HG03159 (cell line): ENCODE data around the gene MATN4.

Source experiments
- ATAC-seq: cut with Tn5 transposase; IDR thresholded peaks from one replicate; pipeline ENCODE4 v1.9.1; 2021; ENCODE audit warnings: mild to moderate bottlenecking, moderate library complexity; ENCODE audit not compliant: unreplicated experiment

MATN4 gene

GRCh38 chr20:45317826-45318225 is 9.7 kb upstream of the MATN4 start:
- no peak for ATAC-seq

DNA sequence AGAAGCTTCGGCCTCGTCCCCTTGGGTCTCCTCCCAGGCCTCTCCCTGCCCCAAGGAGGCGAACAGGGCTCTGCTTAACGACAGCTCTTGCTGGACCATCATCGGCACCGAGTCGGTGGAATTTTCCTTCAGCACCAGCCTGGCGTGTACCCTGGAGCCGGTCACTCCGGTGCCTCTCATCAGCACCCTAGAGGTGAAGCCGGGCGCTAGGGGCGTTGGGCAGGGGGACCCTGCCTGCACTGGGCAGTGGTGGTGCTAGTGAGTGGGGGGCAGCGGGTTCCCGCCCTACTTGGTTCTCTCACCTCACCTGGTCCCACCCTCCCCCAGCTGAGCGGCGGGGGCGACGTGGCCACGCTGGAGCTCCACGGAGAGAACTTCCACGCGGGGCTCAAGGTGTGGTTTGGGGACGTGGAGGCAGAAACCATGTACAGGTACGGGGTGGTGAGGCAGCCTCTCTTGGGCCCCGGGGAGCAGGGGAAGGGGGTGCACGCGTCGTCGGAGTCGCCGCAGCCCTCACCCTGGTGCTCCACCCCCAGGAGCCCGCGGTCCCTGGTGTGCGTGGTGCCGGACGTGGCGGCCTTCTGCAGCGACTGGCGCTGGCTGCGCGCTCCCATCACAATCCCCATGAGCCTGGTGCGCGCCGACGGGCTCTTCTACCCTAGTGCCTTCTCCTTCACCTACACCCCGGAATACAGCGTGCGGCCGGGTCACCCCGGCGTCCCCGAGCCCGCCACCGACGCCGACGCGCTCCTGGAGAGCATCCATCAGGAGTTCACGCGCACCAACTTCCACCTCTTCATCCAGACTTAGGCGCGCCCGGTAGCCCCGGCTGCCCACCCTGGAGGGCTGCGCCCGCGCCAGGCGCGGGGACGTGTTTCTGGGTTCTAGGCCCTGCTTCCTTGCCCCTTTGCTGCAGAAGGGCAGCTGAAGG is 8.3 kb upstream of the MATN4 start:
- no peak for ATAC-seq

DNA sequence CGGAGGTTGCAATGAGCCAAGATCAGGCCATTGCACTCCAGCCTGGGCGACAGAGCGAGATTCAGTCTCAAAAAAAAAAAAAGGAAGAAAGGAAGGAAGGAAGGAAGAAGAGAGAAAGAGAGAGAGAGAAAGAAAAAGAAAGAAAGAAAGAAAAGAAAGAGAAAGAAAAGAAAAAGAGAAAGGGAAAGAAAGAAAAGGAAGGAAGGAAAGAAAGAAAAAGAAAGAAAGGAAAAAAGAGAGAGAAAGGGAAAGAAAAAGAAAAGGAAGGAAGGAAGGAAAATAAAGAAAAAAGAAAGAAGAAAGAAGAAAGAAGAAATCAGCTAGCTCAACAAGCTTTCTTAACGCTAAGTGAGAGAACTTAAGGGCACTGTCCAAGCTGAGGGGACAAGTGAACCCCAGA is 7.6 kb upstream of the MATN4 start:
- ATAC-seq, result no peak

DNA sequence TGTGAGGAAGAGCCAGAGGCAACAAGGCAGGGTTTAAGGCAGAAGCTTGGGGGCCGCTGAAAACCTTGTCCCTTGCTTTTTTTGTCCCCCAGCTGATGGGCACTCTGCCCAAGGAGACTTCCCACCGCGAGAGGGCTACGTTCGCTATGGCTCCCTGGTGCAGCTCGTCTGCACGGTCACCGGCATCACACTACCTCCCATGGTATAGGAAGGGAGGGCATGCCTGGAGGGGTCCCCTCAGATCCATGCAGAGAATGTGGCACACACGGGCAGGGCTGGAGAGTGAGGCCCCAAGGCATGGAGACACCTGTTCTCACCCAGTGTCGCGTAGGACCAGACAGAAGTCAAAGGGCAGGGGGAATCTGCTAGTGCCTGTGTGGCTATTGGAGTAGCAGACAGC is 5.8 kb upstream of the MATN4 start:
- no peak for ATAC-seq

- ATAC-seq, result no peak
Observed at GRCh38 chr20:45313065-45313695, 5.1 kb upstream of the MATN4 start.

DNA sequence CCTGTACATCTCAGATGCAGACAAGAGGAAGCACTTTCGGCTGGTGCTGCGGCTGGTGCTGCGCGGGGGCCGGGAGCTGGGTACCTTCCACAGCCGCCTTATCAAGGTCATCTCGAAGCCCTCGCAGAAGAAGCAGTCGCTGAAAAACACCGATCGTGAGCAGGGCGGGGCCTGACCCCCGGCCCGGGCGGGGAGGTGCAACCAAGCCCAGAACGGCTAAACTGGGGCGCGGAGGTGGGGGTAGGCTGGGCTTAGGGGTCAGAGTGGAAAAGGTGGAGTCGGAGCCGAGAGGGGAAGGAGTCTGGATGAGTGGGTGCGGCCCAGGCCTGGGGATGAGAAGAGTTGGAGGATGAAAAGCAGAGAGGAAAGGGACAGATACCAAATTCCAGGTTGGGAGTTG is 4.1 kb upstream of the MATN4 start:
- ATAC-seq, result no peak

DNA sequence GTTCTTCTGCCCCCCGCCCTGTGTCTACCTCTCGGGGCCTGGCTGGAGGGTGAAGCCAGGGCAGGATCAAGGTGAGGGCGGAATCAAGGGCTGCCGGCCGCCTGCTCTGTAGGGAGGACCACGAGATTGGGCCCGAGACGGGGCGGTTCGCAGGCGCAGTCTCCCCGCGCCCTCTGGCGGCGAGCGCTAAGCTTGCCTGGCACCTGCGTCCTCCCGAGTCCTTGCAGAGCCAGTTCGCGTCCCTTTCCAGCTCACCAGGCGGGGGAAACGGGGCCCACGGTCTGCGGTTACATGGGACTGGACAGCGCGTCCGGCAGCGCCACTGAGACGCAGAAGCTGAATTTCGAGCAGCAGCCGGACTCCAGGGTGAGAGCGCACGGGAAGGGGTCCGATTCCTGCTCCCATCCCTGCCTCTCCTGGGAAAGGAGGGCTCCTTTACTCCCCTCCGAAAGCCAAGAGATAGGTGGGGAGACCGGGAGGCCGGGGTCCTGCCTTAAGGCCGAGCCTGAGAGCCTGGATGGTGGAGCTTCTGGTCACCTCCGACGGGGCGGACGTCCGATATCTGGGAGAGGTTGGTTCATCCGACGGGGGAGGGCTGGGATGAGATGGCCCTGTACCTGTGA is 3.6 kb upstream of the MATN4 start:
- no peak for ATAC-seq

DNA sequence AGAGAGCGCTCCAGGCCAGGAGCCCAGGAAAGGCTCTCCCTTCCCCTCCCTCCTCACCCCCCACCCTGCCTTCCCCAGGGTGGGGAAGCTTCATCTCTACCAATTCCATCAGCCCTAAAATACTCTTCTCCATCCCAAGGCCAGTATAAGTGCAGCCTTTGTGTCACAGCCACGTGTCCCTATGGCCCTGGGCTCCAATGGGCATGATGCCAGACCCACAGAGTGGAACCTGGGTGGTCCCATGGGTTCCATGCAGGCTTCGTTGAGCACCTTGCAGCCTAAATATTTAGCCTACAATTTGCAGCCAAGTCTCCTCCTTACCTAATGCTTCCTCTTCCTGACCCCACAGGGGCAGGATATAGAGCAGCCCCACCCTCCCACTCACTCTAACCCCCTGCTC is 976 bp upstream of the MATN4 start:
- ATAC-seq, result no peak

DNA sequence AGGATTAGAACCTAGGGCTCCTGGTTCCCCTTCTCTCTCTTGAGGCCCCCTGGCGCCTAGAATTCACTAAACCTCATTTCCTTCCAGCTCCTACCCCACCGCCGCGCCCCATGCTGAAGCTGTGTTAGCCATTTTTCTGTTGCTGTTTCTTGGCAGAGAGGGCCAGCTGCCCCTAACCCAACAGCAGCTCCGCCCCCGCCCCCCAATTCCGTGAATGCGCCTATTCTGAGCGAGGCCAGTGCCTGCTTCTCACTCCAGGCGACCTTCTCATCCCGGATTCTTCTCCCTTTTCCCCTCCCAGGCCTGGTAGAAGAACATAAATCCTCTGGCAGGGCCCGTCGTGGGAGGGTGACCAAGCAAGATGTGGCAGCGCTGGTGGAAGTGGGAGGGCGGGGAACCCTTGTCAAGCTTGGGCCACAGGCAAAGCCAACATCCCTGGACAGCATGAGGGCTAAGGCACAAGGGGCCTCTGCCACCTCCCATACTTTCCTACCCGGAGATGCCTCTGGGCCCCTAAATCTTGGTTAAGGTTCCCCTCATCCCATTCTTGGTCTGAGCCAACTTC is 941 bp downstream of the MATN4 start:
- ATAC-seq, result no peak

DNA sequence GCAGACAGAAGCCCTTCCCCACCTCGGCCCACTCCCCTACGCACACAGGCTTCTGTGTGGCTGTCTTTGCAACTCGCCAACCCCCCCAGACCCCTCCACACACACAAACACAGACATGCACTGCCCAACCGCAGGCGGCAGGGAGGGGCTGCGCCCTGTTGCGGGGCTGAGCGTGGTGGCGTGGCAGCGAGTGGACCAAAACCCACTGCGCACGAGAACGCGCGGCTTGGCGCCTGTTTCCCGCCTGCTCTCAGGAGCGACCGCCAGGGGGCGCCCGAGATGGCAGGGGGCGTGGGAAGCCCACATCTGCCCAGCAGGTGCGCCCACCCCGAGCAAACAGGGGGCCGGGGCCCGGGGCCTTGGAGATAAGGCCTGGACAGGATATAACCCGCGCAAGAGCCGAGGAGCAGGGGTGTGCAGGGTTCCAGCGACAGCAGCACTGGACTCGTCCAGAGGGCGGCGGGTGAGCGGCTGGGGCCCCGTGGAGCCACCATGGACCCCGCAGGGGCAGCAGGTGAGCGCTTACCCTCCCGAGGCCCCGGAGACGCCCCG is 1.6 kb downstream of the MATN4 start, which contains the start of gene RBPJL:
RBPJL (plus strand) TSS at position 410 of the 552 bp plus-strand sequence; CDS start at position 493, 83 bp downstream.
- no peak for ATAC-seq

- no peak for ATAC-seq
Observed at GRCh38 chr20:45305262-45305661, 2.8 kb downstream of the MATN4 start.

DNA sequence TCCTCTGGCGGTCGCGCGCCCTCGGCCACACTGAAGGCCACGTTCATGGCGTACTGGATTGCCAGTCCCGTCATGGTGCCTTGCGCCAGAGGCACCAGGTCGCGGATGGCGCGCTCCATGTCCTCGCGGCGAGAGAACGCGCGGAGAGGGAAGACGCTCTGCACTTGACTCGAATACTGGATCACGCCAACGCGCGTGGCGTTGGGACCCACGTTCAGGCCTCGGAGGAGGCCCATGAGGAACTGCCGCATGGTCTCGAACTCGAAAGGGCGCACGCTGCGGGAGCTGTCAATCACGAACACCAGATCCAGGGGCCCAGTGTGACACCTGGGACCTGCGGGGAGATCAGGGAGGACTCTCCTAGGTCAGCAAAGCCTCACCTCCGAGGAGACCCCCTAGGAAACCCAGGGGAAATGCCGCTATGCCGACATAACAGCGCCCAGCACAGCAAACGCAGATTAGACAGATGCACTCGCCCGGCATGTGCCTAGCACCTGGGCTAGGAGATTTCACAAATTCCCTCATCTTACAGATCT is 3.6 kb downstream of the MATN4 start:
- ATAC-seq, result no peak

GRCh38 chr20:45303586-45304463 is 4.3 kb downstream of the MATN4 start:
- ATAC-seq, result no peak

GRCh38 chr20:45301824-45302271 is 6.3 kb downstream of the MATN4 start:
- ATAC-seq, result no peak

DNA sequence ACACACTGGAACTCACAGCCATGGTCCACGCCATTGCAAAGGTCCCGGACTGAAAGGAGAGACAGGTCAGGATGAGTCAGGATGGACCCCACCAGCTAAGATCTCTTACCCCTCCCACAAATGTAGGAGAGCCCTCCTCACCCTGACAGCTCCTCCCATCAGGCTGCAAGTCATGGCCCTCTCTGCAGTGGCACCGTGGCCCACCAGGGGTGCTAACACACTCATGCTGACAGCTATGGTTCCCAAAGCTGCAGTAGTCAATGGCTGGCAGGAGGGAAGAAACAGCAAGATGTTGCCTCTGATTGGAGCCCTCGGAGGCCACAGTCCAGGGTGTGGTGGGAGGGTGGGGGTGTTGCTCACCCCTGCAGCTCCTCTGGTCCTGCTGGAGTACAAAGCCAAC is 7.1 kb downstream of the MATN4 start:
- no peak for ATAC-seq

DNA sequence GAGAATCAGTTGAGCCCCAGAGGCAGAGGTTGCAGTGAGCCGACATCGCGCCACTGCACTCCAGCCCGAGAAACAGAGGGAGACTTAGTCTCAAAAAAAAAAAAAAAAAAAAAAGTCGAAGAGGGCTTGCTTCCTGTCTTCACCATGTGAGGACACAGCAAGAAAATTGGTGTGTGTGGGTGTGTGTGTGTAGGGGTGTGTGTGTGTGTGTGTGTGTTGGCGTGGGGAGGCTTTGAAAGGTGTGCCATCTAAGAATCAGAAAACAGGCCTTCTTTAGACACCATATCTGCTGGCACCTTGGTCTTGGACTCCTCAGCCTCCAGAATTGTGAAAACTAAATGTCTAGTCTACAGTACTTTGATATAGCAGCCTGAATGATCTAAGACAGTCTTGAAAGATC is 8.3 kb downstream of the MATN4 start:
- no peak for ATAC-seq

DNA sequence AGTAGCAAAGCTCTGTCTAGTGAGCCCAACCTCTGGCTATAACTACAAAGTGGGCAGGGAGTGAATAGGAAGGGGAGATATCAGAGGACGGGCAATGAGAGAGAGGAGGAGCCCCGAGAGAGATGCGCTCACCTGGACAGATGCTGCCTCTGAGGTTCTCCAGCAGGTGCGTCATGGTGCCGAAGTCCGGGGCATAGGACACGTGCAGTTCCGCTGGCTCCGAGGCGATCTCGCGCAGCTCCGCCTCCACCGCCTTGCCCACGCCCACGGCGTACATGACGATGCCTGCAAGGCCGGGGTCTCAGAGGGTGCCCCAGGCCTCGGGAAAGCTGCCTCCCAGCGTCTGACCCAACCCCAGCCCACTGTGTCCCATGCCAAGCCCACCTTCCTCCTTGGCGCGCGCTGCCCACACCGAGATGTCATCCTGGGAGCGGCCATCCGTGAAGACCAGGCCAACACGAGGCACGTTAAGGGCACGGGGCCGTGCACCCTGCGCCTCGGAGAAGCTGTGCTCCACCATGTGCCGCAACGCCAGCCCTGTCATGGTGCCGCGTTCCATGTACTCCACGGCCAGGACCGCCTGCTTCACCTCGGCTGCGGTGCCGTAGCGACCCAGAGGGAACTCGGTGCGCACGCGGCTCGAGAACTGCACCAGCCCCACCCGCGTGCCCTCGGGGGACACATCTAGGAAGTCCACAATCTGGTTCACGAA is 10.2 kb downstream of the MATN4 start:
- no peak for ATAC-seq

DNA sequence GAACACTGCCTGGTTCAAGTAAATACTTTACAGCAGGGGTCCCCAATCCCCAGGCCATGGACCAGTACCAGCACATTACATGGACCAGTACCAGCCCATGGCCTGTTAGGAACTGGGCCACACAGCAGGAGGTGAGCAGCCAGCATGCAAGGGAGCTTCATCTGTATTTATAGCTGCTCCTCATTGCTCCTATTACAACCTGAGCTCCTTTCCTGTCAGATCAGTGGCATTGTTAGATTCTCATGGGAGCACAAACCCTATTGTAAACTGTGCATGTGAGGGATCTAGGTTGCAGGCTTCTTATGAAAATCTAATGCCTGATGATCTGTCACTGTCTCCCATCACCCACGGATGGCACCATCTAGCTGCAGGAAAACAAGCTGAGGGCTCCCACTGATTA is 13.4 kb downstream of the MATN4 start:
- ATAC-seq, result no peak

DNA sequence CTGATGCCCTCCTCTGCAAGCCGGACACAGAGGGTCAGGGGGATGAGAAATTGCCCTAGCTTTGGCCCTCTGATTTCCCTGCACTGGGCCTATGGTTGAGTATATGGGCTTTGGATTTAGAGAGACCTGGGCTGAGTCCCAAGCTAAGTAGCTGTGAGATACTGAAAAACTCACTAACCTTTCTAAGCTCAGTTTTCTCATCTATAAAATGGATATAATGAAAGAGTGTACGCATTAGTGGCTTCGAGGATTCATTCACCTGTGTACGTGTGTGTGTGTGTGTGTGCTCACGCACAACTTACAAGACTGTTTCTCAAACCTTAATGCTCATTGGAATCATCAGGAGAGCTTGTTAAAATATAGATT is 14.1 kb downstream of the MATN4 start:
- ATAC-seq, result no peak
